ENCODE data around the gene TMEM259. TPM values are rescaled to one million over a fixed set of nuclear protein-coding genes. Genes with fewer than 3 reads are reported as not detected.

TMEM259 gene
- total RNA-seq, 1 donor from 2014 or later, result 119 TPM

GRCh38 chr19:1049106-1049505 lies 28.2 kb upstream of the TMEM259 start:
- peaks cover 4% of the 10 kb centered on the region for H3K36me3 ChIP-seq
- H3K27me3 ChIP-seq (ENCODE audit: low read depth), result no peaks in the 10 kb centered on the region
- TF ChIP-seq CTCF (IDR thresholded peaks at IDR 0.05; ENCODE audit: borderline replicate concordance), result no peak
- intact Hi-C loops (cut with micrococcal nuclease), result no loop called here
- no peak for DNase-seq
- no peaks in the 10 kb centered on the region for H3K4me1 ChIP-seq
- no peaks in the 10 kb centered on the region for H3K9me3 ChIP-seq (replicated peaks)
- no peak overlapping the region for H3K27ac ChIP-seq (replicated peaks)
- H3K4me3 ChIP-seq, result no peak overlapping the region

DNA sequence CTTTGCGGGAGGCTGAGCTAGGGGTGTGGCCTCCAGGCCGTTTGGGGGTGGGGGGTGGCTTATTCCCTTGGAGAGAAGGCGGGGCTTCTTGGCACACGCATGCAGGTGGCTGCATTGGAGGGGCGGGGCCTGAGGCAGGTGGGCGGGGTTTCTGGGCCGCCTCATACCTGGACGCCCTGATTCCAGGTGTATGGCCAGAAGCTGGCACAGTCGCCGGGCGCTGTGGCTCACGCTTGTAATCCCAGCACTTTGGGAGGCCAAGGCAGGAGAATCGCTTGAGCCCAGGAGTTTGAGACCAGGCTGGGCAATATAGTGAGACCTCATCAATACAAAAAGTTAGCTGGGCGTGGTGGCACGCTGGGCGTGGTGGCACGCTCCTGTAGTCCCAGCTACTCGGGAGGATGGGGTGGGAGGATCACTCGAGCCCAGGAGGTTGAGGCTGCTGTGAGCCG lies 26.8 kb upstream of the TMEM259 start:
- Histone ChIP-seq H3K4me3 (no peak overlapping the region), H3K9me3 (replicated peaks) (no peaks in the 10 kb centered on the region), H3K36me3 (peaks cover 4% of the 10 kb centered on the region), H3K27ac (replicated peaks) (no peak overlapping the region), H3K27me3 (ENCODE audit: low read depth) (no peaks in the 10 kb centered on the region), H3K4me1 (no peaks in the 10 kb centered on the region)
- TF ChIP-seq CTCF (IDR thresholded peaks at IDR 0.05; ENCODE audit: borderline replicate concordance), result no peak
- no peak for DNase-seq
- intact Hi-C loops (cut with micrococcal nuclease), result no loop called here

DNA sequence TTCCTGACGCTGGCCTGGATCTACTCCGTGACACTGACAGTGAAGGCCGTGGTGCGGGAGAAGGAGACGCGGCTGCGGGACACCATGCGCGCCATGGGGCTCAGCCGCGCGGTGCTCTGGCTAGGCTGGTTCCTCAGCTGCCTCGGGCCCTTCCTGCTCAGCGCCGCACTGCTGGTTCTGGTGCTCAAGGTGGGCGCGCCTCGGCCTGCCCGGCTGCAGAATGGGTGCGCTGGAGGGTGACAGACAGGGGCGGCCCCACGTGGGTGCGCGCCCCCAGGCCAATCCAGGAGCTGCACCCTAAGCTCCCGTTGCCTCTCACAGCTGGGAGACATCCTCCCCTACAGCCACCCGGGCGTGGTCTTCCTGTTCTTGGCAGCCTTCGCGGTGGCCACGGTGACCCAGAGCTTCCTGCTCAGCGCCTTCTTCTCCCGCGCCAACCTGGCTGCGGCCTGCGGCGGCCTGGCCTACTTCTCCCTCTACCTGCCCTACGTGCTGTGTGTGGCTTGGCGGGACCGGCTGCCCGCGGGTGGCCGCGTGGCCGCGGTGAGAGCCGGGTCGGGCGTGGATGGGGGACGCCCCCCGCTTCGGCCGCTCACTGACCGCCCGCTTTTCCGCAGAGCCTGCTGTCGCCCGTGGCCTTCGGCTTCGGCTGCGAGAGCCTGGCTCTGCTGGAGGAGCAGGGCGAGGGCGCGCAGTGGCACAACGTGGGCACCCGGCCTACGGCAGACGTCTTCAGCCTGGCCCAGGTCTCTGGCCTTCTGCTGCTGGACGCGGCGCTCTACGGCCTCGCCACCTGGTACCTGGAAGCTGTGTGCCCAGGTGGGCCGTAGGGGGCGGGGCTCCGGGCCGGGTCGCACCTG lies 26.1 kb upstream of the TMEM259 start:
- no peak overlapping the region for H3K27ac ChIP-seq (replicated peaks)
- H3K4me1 ChIP-seq, result no peaks in the 10 kb centered on the region
- H3K4me3 ChIP-seq, result no peak overlapping the region
- DNase-seq, result no peak
- intact Hi-C loops (cut with micrococcal nuclease), result no loop called here
- H3K9me3 ChIP-seq (replicated peaks), result no peaks in the 10 kb centered on the region
- no peaks in the 10 kb centered on the region for H3K27me3 ChIP-seq (ENCODE audit: low read depth)
- H3K36me3 ChIP-seq, result peaks cover 4% of the 10 kb centered on the region
- no peak for TF ChIP-seq CTCF (IDR thresholded peaks at IDR 0.05; ENCODE audit: borderline replicate concordance)

GRCh38 chr19:1046117-1046626 lies 25.2 kb upstream of the TMEM259 start:
- H3K4me1 ChIP-seq, result peaks cover 9% of the 10 kb centered on the region
- no peak overlapping the region for H3K4me3 ChIP-seq
- peaks cover 4% of the 10 kb centered on the region for H3K36me3 ChIP-seq
- intact Hi-C loops (cut with micrococcal nuclease), result no loop called here
- H3K27ac ChIP-seq (replicated peaks), result no peak overlapping the region
- no peak for TF ChIP-seq CTCF (IDR thresholded peaks at IDR 0.05; ENCODE audit: borderline replicate concordance)
- H3K27me3 ChIP-seq (ENCODE audit: low read depth), result no peaks in the 10 kb centered on the region
- no peak for DNase-seq
- H3K9me3 ChIP-seq (replicated peaks), result no peaks in the 10 kb centered on the region

DNA sequence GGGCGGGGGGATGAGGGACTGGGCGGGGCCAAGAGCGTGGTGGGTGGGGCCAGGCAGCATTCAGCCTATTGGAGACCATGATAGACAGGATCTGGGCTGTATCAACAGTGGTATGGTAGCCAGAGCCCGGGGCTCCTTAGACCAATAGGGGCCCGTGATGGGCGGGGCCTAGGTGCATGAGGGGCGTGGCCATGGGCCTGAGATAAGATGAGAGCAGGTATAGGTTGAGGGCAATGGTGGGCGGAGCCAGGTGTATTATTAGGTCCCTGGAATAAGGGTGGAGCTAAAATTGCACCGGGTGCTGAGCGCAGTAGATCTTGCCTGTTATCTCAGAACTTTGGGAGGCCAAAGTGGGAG lies 24.3 kb upstream of the TMEM259 start:
- intact Hi-C loops (cut with micrococcal nuclease), result no loop called here
- H3K27ac ChIP-seq (replicated peaks), result no peak overlapping the region
- no peak overlapping the region for H3K4me3 ChIP-seq
- no peaks in the 10 kb centered on the region for H3K9me3 ChIP-seq (replicated peaks)
- no peaks in the 10 kb centered on the region for H3K27me3 ChIP-seq (ENCODE audit: low read depth)
- peaks cover 4% of the 10 kb centered on the region for H3K36me3 ChIP-seq
- no peak for DNase-seq
- no peak for TF ChIP-seq CTCF (IDR thresholded peaks at IDR 0.05; ENCODE audit: borderline replicate concordance)
- peaks cover 18% of the 10 kb centered on the region for H3K4me1 ChIP-seq
